Measurements from ENCODE around the gene B4GALNT1. TPM values are rescaled to one million over a fixed set of nuclear protein-coding genes. Genes with fewer than 3 reads are reported as not detected.
"Not testable (repeated sequence)": the region's sequence is repeated elsewhere in the genome, so short reads cannot be mapped to it uniquely, and the experiment has no call there.

Gene B4GALNT1
- total RNA-seq, 2 donors from 2014 or later = 0.34 to 0.98 TPM

GRCh38 chr12:57624441-57625220, 8.4 kb downstream of the B4GALNT1 start:
- ATAC-seq (no peak), DNase-seq (no peak)
- intact Hi-C loops (cut with DNase I, micrococcal nuclease) = loop anchor here in 1 of 2 donors (5.0 kb wide), 1 partner anchor 42 kb away; no protein-coding TSS in a partner anchor

- intact Hi-C loops (cut with DNase I, micrococcal nuclease) = loop anchor here (2.0 to 5.0 kb wide), 2 partner anchors 42 to 45 kb away; no protein-coding TSS in a partner anchor
- ATAC-seq = no peak
- no peak for DNase-seq
Observed at GRCh38 chr12:57623811-57624390, 9.1 kb downstream of the B4GALNT1 start.

GRCh38 chr12:57623385-57623784, 9.6 kb downstream of the B4GALNT1 start:
- ATAC-seq (no peak), DNase-seq (no peak)
- intact Hi-C loops (cut with DNase I, micrococcal nuclease) = loop anchor here (2.0 to 5.0 kb wide), 2 partner anchors 41 to 45 kb away; no protein-coding TSS in a partner anchor

- DNase-seq (no peak), ATAC-seq (no peak)
Observed at GRCh38 chr12:57622293-57623245, 10.4 kb downstream of the B4GALNT1 start.

GRCh38 chr12:57621497-57622292, 11.3 kb downstream of the B4GALNT1 start:
- DNase-seq (peak in 1 of 2 donors; percentile 74), ATAC-seq (peak; percentile 77)
- intact Hi-C loops (cut with DNase I, micrococcal nuclease) = loop anchor here (2.0 to 5.0 kb wide), 2 partner anchors 39 to 43 kb away; no protein-coding TSS in a partner anchor

More at GRCh38 chr12:57622293-57623245, 10.4 kb downstream of the B4GALNT1 start:
- intact Hi-C loops (cut with DNase I, micrococcal nuclease) = loop anchor here (2.0 to 5.0 kb wide), 2 partner anchors 40 to 44 kb away; no protein-coding TSS in a partner anchor

- DNase-seq (no peak), ATAC-seq (no peak)
- intact Hi-C loops (cut with DNase I, micrococcal nuclease) = loop anchor here in 1 of 2 donors (5.0 kb wide), 1 partner anchor 39 kb away; no protein-coding TSS in a partner anchor
Observed at GRCh38 chr12:57620936-57621496, 12.0 kb downstream of the B4GALNT1 start.

- no peak for DNase-seq
- intact Hi-C loops (cut with DNase I, micrococcal nuclease) = loop anchor here in 1 of 2 donors (5.0 kb wide), 1 partner anchor 38 kb away; no protein-coding TSS in a partner anchor
- ATAC-seq = no peak
Observed at GRCh38 chr12:57620245-57620935, 12.6 kb downstream of the B4GALNT1 start.

- intact Hi-C loops (cut with DNase I, micrococcal nuclease) = loop anchor here in 1 of 2 donors (5.0 kb wide), 1 partner anchor 37 kb away; no protein-coding TSS in a partner anchor
- peak in 1 of 2 donors; percentile 60 for DNase-seq
- peak; percentile 85 for ATAC-seq
Observed at GRCh38 chr12:57619434-57620244, 13.4 kb downstream of the B4GALNT1 start.

GRCh38 chr12:57618966-57619433, 14.0 kb downstream of the B4GALNT1 start:
- ATAC-seq (no peak), DNase-seq (no peak)
- intact Hi-C loops (cut with DNase I, micrococcal nuclease) = no loop called here

- ATAC-seq; intact Hi-C loops (cut with DNase I, micrococcal nuclease); DNase-seq: not testable (repeated sequence)
Observed at GRCh38 chr12:57618431-57618830, 14.6 kb downstream of the B4GALNT1 start.

- DNase-seq (no peak), ATAC-seq (no peak)
- intact Hi-C loops (cut with DNase I, micrococcal nuclease) = no loop called here
Observed at GRCh38 chr12:57617942-57618341, 15.1 kb downstream of the B4GALNT1 start.

- ATAC-seq (no peak), DNase-seq (no peak)
- intact Hi-C loops (cut with DNase I, micrococcal nuclease) = no loop called here
Observed at GRCh38 chr12:57616383-57617101, 16.5 kb downstream of the B4GALNT1 start.

GRCh38 chr12:57615637-57616036, 17.4 kb downstream of the B4GALNT1 start:
- ATAC-seq (no peak), DNase-seq (no peak)
- intact Hi-C loops (cut with DNase I, micrococcal nuclease) = no loop called here

GRCh38 chr12:57614948-57615500, 18.0 kb downstream of the B4GALNT1 start:
- intact Hi-C loops (cut with DNase I, micrococcal nuclease) = no loop called here
- no peak for DNase-seq

More at GRCh38 chr12:57614948-57615500, 18.0 kb downstream of the B4GALNT1 start:
- no peak for ATAC-seq
